Brain microvascular endothelial cell (primary cell): Measurements from ENCODE around the gene EPG5.
"Not testable (repeated sequence)": the region's sequence is repeated elsewhere in the genome, so short reads cannot be mapped to it uniquely, and the experiment has no call there.

Experiments
- DNase-seq: peaks from one replicate; pipeline ENCODE4 v3.0.0-alpha.2; 2020
- H3K27ac ChIP-seq: fragments of 250-450 bp; sonication (Bioruptor Pico); 2 replicates; pipeline ENCODE4 v1.5.1; 2020; ENCODE audit warnings: mild to moderate bottlenecking, moderate library complexity
- H3K27me3 ChIP-seq: fragments of 250-450 bp; sonication (Bioruptor Pico); replicated peaks from 2 replicates; pipeline ENCODE4 v1.5.1; 2020; ENCODE audit warnings: mild to moderate bottlenecking
- H3K36me3 ChIP-seq: fragments of 250-450 bp; sonication (Bioruptor Pico); replicated peaks from 2 replicates; pipeline ENCODE4 v1.5.1; 2020; ENCODE audit warnings: mild to moderate bottlenecking
- H3K4me3 ChIP-seq: 2 replicates; pipeline ENCODE4 v1.5.1; 2011; ENCODE audit warnings: low read depth, mild to moderate bottlenecking, control low read depth, low read length, moderate library complexity
- in situ Hi-C: cut with HindIII; loops from 2 replicates; pipeline ENCODE4 v1.10.0; 2017; ENCODE audit warnings: low sequenced_read_pairs, low pct_ligation_motif_present
- TF ChIP-seq, protein P1 (sequence below): IDR thresholded peaks from 2 replicates; pipeline ENCODE4 v1.5.1; 2011; ENCODE audit warnings: low read depth, mild to moderate bottlenecking, moderate library complexity, low read length, control low read depth, inconsistent platforms; ENCODE audit errors: missing control alignments

The EPG5 gene

DNA sequence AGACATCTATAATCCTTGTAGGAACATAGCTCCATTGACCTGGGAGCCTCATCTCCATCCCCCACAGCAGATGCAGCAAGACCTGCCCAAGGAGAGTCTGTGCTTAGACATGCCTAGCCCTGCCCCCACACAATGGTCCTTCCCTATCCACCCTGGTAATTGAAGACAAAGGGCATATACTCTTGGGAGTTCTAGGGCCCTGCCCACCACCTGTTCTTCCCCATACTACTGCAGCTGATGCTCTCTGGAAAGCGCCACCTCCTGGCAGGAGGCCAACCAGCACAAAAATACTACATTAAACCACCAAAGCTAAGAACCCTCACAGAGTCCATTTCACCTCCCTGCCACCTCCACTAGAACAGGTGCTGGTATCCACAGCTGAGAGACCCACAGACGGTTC is 160.0 kb downstream of the EPG5 start:
- H3K27ac ChIP-seq: peak overlapping the region; percentile 86
- H3K4me3 ChIP-seq, H3K36me3 ChIP-seq, H3K27me3 ChIP-seq, in situ Hi-C loops, DNase-seq: not testable (repeated sequence)
- TF ChIP-seq, protein P1, sequence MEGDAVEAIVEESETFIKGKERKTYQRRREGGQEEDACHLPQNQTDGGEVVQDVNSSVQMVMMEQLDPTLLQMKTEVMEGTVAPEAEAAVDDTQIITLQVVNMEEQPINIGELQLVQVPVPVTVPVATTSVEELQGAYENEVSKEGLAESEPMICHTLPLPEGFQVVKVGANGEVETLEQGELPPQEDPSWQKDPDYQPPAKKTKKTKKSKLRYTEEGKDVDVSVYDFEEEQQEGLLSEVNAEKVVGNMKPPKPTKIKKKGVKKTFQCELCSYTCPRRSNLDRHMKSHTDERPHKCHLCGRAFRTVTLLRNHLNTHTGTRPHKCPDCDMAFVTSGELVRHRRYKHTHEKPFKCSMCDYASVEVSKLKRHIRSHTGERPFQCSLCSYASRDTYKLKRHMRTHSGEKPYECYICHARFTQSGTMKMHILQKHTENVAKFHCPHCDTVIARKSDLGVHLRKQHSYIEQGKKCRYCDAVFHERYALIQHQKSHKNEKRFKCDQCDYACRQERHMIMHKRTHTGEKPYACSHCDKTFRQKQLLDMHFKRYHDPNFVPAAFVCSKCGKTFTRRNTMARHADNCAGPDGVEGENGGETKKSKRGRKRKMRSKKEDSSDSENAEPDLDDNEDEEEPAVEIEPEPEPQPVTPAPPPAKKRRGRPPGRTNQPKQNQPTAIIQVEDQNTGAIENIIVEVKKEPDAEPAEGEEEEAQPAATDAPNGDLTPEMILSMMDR: peak; percentile 20

DNA sequence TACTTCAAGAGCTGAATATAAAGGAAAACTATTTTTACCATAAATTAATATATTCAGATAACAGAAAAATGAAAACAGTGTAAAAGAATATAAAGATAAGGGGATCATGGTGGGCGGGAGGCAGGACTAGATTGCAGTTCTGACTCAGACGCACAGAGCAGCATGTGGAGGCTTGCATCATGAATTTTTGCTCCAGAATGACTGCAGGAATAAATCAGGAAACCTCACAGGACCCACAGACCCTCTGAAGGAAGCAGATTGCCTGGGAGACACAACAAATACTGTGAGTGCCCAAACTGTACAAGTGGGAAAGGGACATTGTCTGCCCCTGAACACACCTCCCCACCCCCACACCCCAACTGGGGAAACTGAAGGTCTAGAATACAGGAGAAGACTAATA is 160.9 kb downstream of the EPG5 start:
- Histone ChIP-seq H3K4me3 (no peak overlapping the region), H3K27me3 (no peaks in the 10 kb centered on the region), H3K27ac (peak overlapping the region; percentile 86), H3K36me3 (no peaks in the 10 kb centered on the region)
- in situ Hi-C loops: no loop called here
- peak; percentile 91 for DNase-seq
- TF ChIP-seq, protein P1: no peak

DNA sequence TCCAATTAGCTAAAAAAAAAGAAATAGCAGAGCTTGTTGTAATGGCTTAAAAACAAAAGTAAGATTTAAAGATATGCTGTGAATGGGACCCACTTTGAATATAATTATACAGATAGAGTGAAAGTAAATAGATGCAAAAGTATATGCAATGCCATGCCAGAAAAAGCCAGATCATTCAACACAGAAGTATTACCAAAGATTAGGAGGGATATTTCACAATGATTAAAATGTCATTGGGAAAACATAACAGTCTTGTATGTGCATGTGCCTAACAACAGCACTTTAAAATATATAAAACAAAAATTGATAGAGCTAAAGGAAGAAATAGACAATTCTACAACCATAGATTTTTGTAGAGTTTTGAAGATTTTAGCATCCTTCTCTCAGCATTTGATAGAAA is 161.6 kb downstream of the EPG5 start:
- in situ Hi-C loops: no loop called here
- DNase-seq: no peak
- Histone ChIP-seq H3K4me3 (no peak overlapping the region), H3K27ac (peak overlapping the region; percentile 86), H3K36me3 (no peaks in the 10 kb centered on the region), H3K27me3 (no peaks in the 10 kb centered on the region)
- TF ChIP-seq, protein P1: no peak

DNA sequence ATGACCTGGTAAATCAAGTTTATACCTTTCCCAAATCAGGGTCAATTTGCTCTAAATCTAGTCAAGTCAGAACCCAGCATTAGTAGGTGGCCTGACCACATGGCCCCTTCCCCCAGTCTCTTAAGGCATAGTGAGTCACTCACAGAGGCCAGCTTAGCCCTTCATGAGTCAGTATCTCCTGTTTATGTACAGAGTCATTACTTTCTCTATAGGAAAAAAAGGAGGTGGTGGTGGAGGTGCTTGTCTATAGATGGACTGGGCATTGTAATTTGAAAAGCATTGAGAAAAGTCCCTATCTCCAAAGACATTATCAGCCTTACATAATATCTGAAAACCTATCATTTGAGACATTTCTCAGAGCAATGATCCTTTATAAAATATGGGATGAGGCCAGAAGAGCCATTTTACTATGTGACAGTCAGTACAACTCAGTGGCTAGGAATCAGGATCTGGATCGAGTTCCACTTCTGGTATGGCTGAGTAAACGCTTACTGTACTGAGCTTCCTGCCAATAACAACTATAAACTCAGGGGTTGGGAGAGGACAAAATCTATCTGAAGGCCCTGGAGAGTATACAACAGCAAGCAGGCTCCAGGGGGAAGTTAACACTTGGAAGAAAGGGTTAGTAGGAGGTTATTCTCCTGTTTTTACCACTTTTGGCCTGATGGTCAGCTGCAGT is 164.2 kb downstream of the EPG5 start:
- H3K4me3 ChIP-seq: peak overlapping the region; percentile 5
- H3K36me3 ChIP-seq: no peaks in the 10 kb centered on the region
- H3K27me3 ChIP-seq: no peaks in the 10 kb centered on the region
- in situ Hi-C loops: no loop called here
- H3K27ac ChIP-seq: peak overlapping the region; percentile 95
- peak; percentile 97 for DNase-seq
- TF ChIP-seq, protein P1: no peak

DNA sequence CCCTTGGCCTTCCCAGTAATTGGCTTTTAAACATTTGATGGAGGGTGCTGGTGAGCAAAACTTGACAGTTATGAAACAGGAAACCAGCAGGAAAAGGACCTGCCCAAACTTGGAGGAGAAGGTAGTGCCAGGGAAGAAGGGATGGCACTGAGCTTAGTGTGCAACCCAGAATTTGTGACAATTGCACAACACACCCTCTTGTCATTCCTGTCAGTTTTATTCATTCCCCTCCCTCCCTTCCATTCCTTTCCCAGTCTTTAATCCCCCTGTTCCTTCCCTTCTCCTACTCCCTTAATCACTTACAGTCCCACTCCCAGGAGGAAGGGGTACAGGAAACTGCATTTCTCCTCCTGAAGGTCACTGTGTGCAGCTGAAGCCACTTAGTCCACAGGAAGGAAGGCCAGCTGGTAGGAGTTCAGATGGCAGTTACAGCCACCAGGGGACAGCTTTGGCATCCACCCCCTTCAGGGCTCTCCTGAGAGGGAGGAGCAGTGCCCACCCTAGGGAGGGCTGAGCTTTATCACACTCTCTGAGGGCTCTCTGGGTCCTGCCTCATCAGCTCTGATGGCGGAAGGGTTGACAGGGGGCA is 165.6 kb downstream of the EPG5 start:
- H3K4me3 ChIP-seq: no peak overlapping the region
- DNase-seq: no peak
- peak overlapping the region; percentile 95 for H3K27ac ChIP-seq
- H3K36me3 ChIP-seq: no peaks in the 10 kb centered on the region
- in situ Hi-C loops: no loop called here
- no peaks in the 10 kb centered on the region for H3K27me3 ChIP-seq
- TF ChIP-seq, protein P1: no peak
